SU-DHL-6 (cell line): ENCODE measurements around the gene TOP2B.

Experiments
- EZH2phosphoT487 ChIP-seq: fragments of 200-600 bp; sonication (generic), shearing (Covaris generic); conservative IDR thresholded peaks from 2 replicates; pipeline ENCODE4 v1.6.1; 2018; ENCODE audit warnings: mild to moderate bottlenecking, antibody characterized with exemption, low read length, moderate library complexity, mixed read lengths
- TF ChIP-seq, protein P1 (sequence below): fragments of 200-600 bp; sonication (generic); IDR thresholded peaks from one replicate; pipeline ENCODE4 v1.5.1; 2017; ENCODE audit warnings: antibody characterized with exemption, mild to moderate bottlenecking, low read length, moderate library complexity; ENCODE audit not compliant: insufficient read depth, poor library complexity, severe bottlenecking

DNA sequence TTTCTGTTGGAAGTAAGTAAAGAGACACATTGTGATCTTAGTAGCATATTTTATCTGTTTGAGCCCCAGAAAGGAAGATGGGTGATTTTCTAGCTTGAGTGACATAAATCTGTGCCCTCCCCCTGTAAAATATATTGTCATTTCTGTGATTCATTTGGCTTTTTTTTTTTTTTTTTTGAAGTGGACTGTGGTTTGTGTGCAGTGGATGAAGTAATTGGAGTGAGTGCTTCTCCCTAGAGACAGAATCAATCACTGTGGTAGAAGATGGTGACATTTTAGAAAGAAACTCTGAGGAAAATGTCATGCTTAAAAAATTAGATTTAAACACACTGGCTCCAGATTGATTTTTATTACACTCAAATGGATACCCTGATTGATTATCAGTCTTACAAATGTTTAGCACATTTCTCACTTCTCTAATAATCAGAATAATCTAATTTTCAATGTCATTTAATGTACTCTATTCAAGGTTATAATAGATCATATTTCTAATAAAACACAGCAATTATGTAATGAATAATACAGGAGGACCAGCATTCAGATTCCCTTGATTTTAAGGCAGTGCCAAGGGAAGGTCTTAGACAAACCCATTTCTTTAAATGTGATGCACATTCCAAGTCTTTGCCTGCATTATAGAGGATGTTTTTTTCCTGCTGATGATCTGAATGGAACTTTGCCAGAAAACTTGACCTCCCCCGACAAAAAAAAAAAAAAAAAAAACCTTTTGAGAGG, 116.6 kb downstream of the TOP2B start:
- TF ChIP-seq, protein P1, sequence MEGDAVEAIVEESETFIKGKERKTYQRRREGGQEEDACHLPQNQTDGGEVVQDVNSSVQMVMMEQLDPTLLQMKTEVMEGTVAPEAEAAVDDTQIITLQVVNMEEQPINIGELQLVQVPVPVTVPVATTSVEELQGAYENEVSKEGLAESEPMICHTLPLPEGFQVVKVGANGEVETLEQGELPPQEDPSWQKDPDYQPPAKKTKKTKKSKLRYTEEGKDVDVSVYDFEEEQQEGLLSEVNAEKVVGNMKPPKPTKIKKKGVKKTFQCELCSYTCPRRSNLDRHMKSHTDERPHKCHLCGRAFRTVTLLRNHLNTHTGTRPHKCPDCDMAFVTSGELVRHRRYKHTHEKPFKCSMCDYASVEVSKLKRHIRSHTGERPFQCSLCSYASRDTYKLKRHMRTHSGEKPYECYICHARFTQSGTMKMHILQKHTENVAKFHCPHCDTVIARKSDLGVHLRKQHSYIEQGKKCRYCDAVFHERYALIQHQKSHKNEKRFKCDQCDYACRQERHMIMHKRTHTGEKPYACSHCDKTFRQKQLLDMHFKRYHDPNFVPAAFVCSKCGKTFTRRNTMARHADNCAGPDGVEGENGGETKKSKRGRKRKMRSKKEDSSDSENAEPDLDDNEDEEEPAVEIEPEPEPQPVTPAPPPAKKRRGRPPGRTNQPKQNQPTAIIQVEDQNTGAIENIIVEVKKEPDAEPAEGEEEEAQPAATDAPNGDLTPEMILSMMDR, result no peak
- no peak for TF ChIP-seq EZH2phosphoT487
